SW 1271 (cell line): ENCODE measurements around the gene ABHD16A.
A peak's percentile ranks its signal among the peaks of the same experiment; 100 is the strongest.
"Not testable (repeated sequence)": the region's sequence is repeated elsewhere in the genome, so short reads cannot be mapped to it uniquely, and the experiment has no call there.

ENCODE experiments used
- DNase-seq, 2 experiments: peaks; one replicate each; lab custom pipeline; 2025; lab: John Stamatoyannopoulos, UW

ABHD16A gene

GRCh38 chr6:31713991-31714684 lies 11.0 kb upstream of the ABHD16A start:
- no peak for DNase-seq

- DNase-seq: no peak
Observed at GRCh38 chr6:31713465-31713864, 10.3 kb upstream of the ABHD16A start.

- DNase-seq: peak in 1 of 2 experiments; percentile 21
Observed at GRCh38 chr6:31712296-31712695, 9.2 kb upstream of the ABHD16A start.

- DNase-seq: no peak
Observed at GRCh38 chr6:31711233-31711632, 8.1 kb upstream of the ABHD16A start.

GRCh38 chr6:31710523-31711219 lies 7.5 kb upstream of the ABHD16A start:
- DNase-seq: no peak

GRCh38 chr6:31709157-31709556 lies 6.0 kb upstream of the ABHD16A start:
- DNase-seq: not testable (repeated sequence)

GRCh38 chr6:31708224-31708623 lies 5.1 kb upstream of the ABHD16A start:
- DNase-seq: no peak

GRCh38 chr6:31707701-31708100 lies 4.6 kb upstream of the ABHD16A start:
- no peak for DNase-seq

GRCh38 chr6:31706599-31706998 lies 3.5 kb upstream of the ABHD16A start, which contains the start of gene LY6G6F:
TSS of gene LY6G6F (plus strand) at chr6:31706866. CDS start at chr6:31706907, 41 bp downstream.
- DNase-seq: no peak

GRCh38 chr6:31705931-31706330 lies 2.8 kb upstream of the ABHD16A start:
- DNase-seq: no peak

GRCh38 chr6:31702405-31702818 lies 712 bp downstream of the ABHD16A start:
- DNase-seq: no peak

- DNase-seq: no peak
Observed at GRCh38 chr6:31701666-31702404, 1.3 kb downstream of the ABHD16A start.

GRCh38 chr6:31700740-31701401 lies 2.3 kb downstream of the ABHD16A start:
- DNase-seq: no peak

GRCh38 chr6:31697555-31697954 lies 5.6 kb downstream of the ABHD16A start:
- DNase-seq: no peak

GRCh38 chr6:31693535-31693934 lies 9.6 kb downstream of the ABHD16A start:
- DNase-seq: no peak

GRCh38 chr6:31692886-31693285 lies 10.2 kb downstream of the ABHD16A start:
- no peak for DNase-seq

GRCh38 chr6:31692353-31692752 lies 10.8 kb downstream of the ABHD16A start:
- DNase-seq: no peak

GRCh38 chr6:31691564-31692108 lies 11.5 kb downstream of the ABHD16A start:
- no peak for DNase-seq

GRCh38 chr6:31691078-31691463 lies 12.1 kb downstream of the ABHD16A start:
- DNase-seq: no peak

- DNase-seq: no peak
Observed at GRCh38 chr6:31690231-31691077, 12.7 kb downstream of the ABHD16A start.
